Activated CD4-positive, alpha-beta T cell treated with anti-CD3 and anti-CD28 coated beads, Interleukin-2, amount 50 U/mL, for 4 hours (primary cell): ENCODE data around the gene NDUFB5.

Experiments
- DNase-seq, 2 experiments: peaks; one replicate each; pipeline ENCODE4 v3.0.0-alpha.2; 2020

NDUFB5 gene

DNA sequence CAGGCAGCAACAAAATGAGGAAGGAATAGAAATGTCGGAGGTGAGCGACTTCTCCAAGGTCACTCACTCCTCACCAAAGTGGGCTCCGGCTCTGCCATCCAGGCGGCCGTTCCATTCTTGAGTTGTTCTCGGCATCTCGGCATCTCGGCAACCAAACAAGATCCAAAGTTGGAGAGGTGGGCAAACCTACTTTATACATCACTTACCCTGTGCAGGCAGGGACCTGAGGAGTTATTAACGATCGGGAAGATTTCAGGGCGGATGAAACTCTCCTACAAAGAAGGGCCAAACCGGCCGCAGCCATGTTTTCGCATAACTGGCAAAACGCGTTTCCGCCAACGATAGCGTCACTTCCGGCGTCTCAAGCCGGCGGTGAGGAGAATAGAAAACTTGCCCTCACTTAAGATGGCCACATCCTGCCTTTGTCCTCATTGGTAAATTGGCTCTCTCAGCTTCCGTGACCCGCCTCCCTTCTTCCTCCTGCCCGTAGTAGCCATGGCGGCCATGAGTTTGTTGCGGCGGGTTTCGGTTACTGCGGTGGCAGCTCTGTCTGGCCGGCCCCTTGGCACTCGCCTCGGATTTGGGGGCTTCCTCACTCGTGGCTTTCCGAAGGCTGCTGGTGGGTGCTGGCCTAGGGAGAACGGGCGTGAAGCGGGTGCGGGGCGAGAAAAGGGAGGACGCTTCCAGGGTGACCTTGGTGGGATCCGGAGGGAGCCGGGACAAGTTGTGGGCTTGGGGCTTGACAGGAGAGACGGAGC lies at the start of gene NDUFB5, which contains the start of gene MRPL47:
NDUFB5 (plus strand) TSS at position 474 of the 758 bp plus-strand sequence; CDS start at position 496, 22 bp downstream.
MRPL47 (minus strand) TSS at position 318 of the 758 bp plus-strand sequence; CDS start at position 304, 14 bp downstream.
- DNase-seq, result peak; percentile 89 to 91

DNA sequence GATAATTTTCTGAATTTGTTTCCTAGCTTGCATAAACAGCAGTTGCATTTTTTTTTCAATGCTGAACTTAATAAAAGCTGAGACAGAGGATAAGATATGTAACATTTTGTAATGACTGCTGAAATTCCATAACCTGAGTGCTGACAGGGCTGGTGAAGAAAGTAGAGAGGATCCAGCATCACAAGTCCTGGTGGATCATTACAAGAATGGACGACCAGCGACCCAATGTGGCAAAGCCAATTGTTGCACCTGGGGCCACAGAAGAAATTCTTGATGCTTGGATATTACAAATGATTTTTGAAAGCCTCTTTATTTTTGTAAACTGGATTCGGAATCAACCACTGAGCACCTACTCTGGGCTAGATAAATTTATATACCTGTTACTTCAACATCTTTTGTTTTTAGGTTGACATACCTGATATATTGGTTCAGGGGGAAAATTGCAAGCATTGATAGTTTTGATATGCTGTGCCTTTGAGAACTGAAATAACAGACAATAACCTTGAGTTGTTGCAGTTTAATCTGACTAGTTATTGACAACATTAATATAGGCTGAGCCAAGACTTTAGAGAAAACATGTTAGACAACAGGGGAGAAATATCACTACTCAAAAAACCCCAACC lies 45.7 kb upstream of the NDUFB5 start:
- DNase-seq, result peak; percentile 17 to 32

DNA sequence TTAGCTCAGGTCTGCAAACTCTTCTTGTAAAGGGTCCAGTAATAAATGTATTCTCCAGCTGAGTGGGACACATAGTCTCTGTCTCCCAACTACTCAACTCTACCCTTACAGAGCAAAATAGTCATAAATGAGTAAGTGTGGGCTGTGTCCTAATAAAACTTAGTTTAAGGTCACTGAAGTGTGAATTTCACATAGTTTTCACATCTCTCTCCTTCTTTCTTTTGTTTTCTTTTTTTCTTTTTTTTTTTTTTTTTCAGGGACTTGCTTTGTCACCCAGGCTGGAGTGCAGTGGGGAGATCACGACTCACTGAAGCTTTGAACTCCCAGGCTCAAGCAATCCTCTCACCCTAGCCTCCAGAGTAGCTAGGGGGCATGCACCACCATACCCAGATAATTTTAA lies 43.8 kb upstream of the NDUFB5 start:
- DNase-seq, result no peak

DNA sequence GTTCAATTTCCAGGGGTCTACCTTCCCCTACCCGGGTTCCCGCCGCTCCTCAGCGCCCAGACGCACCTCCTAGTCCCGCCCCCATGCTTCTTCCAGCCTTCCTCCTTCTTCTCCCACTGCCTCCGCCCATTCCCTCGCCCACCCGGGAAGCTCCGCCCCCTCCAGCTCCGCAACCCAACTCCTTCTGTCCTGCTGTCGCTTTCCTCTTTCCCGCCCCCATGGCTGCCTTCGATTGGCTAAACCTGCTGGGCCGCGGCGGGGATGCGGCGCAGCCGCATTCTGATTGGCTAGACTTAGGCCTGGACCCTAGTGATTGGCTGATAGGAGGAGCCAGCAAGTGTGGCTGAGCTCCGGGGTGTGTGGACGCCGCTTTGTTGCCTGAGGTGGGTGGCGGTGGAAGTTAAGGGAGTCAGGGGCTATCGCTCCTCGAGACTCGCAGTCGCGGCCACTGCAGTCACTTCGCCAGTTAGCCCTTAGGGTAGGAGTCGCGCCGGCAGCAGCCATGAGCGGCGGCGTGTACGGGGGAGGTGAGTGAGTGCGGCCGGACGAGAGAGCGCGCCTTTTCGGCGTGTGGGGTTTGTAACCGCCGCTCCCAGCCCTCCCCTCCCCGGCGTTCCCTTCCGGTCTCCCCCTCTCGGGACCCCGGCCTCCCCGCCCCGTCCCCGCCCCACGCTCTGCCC lies 41.9 kb upstream of the NDUFB5 start, which contains the start of gene ACTL6A:
ACTL6A (plus strand) TSS at position 336 of the 680 bp plus-strand sequence; CDS start at position 503, 167 bp downstream.
- peak; percentile 99 for DNase-seq

DNA sequence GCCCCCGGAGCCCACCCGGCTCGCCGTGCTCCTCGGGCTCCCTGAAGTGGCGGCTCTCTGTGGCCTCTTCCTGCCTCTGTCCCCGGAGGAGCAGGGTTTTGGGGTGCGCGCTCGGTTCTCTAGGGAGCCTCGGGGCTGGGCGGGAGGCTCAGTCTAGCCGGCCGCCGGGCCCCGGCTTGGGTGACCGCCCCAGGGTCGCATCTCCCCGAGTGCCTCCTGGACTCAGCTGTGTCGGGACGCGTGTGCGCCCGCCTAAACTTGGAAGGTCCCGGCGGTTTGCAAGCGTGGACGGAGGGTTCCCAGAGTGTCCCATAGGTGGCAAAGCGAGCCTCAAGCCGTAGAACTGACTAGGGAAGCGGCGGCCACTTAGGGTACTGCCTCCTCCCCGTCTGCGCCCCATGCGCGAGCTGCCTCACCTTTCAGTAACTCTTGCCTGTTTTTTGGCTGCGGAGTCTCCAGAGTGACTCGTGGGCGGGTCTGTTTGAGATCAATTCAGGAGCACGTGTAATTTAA lies 41.3 kb upstream of the NDUFB5 start:
- DNase-seq, result peak; percentile 56 to 61

DNA sequence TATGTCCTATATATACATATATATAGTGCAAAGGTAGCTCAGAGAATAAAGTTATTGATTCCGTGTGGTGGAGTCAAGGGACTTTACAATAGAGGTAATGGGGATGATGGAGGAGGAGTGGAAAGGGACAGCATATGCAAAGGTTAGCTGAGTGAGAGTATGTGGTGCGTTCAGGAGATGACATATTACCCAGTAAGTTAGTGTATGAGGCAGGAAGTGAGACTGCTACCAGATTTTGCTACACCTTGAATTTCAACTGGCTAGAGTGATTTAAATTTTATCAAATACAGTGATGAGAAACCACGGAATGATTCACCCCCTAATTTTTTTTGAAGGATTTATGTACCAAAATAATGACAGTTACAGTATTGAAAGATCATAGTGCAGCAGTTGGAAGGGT lies 39.1 kb upstream of the NDUFB5 start:
- DNase-seq, result no peak

DNA sequence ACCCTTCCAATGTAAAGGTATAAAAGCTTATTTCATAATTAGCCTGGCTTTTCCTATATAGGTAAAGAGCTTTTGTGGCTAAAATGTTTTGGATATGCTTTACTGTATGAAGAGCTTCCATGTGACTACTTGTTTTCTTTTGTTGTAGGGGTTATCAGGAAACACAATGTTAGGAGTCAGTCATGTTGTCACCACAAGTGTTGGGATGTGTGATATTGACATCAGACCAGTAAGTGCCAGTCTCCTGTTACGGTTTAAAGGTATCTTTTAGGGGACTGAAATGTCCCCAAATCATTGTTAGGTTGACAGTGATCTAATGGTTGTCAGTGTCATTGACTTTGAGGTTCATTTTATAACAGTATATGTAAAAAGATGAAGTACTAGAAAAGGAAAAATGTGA lies 23.6 kb upstream of the NDUFB5 start:
- no peak for DNase-seq

DNA sequence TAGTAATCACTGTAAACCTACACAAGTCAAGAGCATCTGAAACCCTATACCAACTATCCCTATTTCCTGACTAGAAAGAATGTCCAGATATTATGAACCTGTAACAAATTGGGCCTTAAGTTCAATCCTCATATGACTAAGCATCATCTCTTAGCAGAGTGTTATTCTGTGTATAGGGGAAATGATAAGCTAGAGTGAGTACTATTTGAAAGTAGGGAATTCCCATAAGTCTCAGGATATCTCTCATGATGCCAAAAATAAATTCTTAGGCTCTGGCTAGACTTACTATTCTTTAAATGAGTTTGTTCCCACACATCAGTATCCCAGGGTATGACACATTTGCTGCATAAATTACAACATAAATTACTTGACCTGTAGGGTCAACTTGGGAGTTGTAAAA lies 15.5 kb upstream of the NDUFB5 start:
- no peak for DNase-seq

DNA sequence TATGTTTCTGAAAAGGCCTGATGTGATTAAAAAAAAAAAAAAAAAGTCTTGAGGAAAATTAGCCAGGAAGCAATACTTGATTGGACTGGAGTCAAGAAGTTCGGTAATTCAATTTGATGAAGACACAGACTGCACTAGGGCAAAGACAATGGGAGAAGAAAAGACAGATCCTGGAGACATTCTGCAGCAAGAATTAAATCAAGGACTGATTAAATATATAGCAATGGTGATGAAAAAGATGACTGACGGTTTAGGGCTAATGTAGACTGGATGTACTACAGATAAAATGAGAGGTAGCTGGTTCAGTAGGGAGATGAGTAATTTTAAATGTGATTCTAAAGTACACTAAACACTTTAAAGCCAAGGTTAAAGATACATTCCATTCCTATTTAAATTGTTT lies 13.9 kb upstream of the NDUFB5 start:
- no peak for DNase-seq

DNA sequence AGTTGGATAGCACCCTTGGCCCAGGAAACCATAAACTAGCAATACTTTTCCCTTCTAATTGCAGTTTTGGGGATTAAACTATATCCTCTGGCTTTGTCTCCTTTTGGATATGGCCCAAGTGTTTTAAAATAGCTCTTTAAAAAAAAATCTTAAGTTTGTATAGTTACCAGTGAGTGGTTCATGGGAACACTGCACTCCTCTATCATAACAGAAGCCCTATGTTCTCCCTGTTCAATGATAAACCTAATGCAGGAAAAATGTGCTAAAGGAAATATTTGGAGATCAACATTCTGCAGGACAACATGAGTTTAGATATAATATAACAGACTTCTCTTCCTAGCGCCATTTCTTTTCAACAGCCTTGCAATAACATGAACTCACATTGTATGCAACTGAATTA lies 13.3 kb upstream of the NDUFB5 start:
- DNase-seq, result no peak

DNA sequence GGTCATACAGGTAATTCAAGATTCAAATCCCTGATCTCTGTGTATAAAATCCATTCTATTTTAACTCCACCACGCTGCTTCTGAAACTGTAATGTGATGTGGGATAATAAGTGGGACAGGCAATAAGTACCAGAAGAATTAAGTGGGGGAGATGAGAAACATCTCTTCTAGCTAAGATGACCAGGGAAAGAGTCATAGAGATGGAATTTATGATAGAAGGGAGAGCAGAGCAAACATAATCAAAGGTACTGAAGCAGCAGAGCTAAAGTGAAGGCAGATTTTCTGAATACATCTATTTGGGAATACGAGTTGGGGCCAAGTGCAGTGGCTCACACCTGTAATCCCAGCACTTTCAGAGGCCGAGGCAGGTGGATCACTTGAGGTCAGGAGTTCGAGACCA lies 5.1 kb upstream of the NDUFB5 start:
- DNase-seq, result no peak

DNA sequence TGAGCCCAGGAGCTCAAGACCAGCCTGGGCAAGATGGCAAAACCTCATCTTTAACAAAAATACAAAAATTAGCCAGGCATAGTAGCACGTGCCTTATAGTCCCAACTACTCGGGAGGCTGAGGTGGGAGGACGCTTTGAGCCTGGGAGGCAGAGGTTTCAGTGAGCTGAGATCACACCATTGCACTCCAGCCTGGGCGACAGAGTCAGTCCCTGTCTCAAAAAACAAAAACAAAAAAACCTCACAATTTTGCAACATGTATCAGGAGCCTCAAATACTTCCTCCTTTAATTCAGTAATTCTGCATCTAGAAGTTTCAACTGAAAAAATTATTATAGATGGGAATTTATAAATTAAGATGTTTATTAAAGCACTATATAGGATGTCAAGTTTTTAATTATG lies 1.3 kb upstream of the NDUFB5 start:
- no peak for DNase-seq

DNA sequence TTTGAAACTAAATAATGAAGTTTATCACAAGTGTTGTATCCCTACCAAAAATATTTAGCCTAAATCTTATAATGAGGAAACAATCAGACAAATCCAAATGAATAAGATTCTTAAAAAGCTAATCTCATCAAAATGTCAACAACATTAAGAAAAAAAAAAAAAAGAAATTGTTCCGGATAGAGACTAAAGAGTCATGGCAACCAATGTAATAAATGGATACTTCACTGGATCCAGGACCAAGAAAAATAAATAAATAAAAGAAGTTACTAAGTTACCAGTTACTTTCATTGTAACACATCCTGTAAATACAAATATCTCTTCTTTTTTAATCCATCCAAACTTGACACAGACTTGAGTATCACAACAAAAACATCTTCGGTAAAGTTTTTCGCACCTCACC lies 763 bp upstream of the NDUFB5 start:
- no peak for DNase-seq

DNA sequence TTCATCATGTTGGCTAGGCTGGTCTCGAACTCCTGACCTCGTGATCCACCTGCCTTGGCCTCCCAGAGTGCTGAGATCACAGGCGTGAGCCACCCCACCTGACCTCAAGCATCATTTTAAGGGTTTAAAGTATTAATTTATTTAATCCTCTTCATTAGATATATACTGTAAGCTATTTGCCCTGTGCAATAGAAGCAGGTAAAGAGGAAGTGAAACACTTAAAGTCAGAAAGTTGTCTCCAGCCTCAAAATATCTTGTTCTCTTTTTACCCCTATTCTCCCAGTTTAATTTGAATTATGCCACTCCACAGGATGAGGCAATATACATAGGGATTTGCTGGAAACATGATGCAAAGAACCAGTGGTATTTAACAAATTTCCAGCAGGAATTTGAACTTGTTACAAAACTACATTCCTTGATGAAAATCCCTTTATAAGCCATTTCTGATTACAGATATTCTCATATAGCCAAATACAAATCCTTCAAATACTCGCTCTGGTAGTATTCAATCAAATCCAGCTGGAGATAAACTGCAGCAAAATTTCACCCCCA lies 2.0 kb downstream of the NDUFB5 start:
- no peak for DNase-seq

DNA sequence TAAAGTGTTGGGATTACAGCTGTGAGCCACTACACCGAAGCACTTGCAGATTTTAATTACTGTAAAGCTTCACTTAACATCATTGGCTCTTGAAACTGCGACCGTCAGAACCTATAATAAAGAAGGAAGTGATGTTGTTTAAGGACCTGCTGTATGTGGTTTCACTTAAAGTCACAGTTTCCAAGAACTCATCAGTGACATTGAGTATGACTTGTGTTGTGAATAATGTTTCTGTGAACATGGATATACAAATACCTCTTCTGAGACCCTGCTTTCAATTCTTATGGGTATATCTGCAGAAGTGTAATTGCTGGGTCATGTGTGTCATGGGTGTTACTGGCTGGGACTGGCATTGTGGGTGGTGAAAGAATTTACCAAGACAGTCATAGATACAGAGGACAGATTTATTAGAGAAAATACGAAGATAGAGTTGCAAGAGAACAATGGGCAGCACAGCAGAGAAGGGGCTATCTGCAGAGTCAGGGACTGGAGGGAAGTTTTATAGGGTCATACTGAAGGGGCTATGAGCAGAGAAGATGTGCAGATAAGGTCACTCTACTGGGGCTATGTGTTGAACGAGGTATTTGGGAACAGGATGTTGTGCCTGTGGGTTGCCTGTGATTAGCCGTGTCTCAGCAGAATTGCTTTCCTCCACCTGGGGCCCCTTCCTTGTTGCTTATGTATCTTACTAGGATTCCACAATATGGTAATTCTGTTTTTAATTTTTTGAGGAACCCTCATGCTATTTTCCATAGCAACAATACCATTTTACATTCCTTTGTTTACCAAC lies 4.5 kb downstream of the NDUFB5 start:
- DNase-seq, result no peak

DNA sequence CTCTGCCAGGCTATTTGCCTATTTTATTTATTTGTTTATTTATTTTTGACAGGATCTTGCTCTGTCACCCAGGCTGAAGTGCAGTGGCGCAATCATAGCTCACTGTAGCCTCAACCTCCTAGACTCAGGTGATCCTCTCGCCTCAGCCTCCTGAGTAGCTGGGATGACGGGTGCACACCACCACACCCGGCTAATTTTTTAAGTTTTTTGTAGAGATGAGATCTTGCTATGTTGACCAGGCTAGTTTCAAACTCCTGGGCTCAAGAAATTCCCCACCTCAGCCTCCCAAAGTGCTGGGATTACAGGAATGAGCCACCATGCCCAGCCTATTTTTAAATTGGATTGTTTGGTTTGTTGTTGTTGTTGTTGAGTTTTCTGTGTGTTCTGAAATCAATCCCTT lies 5.5 kb downstream of the NDUFB5 start:
- no peak for DNase-seq

DNA sequence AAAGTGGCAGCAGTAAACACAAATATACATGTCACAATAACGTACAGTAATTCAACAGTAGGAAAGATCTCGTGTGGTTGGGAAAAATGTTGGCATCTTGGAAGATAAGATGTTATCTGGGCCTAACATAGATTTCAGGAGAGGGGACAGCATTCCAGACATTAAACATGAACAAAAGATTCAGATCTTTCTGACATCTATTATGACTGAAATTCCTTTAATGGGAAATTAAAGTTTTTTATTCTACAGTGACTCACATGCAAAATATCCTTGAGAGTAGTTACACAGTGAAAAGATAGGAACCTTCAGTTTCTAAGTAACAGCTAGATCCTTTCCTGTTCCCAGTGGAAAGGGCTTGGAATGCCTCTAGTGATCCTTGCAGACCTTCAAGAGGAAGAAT lies 9.2 kb downstream of the NDUFB5 start:
- DNase-seq, result no peak

DNA sequence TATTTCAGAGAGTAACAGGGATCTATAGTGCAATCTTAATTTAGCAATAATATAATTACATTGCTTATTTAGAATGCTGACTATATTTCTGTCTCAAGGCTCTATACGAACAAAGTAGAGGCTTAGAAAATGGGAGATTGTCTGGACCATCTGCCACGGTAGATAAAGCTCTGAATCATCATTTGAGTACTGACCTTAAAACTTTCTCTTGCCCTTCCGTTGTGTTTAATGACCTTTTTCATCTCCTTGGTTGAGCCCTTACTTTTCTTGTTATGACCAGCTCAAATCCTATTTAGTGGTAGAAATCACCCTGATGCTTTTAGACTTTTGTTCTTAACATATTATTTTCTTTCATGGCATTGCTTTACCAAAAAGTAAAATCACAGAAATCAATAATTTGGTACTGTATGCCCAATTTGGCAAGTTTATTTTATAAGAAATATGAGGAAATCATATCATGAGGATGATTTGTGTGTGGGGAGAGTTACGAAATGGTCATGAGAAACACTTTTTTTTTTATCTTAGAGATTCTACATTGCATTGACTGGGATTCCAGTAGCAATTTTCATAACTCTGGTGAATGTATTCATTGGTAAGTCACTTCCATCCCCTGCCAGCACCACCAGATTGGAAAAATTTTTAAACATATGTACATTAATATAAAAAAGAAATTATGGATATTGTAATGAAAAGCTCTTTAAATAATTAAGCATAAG lies 11.0 kb downstream of the NDUFB5 start:
- no peak for DNase-seq

DNA sequence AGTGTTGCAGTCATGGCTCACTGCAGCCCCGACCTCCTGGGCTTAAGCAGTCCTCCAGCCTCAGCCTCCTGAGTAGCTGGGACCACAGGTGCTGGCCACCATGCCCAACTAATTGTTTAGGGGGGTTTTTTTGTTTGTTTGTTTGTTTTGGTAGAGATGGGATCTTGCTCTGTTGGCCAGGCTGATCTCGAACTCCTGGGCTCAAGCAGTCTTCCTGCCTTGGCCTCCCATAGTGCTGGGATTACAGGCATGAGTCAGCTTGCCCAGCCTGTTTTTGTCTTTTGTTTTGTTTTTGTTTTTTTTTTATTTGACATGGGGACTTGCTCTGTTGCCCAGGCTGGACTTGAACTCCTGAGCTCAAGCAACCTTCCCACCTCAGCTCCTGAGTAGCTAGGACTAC lies 17.4 kb downstream of the NDUFB5 start:
- DNase-seq, result no peak

DNA sequence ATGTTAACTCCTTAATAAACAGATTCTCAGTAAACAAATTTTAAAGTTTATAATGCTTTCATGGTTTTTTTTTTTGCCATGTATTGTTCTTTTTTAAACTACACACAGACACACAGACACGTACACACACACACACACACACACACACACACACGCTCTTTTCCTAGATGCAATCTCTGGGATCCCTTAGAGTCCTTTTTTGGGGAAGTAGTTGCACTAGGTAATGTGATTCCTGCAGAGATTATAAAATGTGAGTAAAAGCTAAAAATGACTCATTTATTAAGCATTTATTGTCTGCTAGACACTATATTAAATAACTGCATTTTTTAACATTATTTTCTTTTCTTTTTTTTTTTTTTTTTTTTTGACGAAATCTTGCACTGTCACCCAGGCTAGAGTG lies 19.9 kb downstream of the NDUFB5 start:
- no peak for DNase-seq

DNA sequence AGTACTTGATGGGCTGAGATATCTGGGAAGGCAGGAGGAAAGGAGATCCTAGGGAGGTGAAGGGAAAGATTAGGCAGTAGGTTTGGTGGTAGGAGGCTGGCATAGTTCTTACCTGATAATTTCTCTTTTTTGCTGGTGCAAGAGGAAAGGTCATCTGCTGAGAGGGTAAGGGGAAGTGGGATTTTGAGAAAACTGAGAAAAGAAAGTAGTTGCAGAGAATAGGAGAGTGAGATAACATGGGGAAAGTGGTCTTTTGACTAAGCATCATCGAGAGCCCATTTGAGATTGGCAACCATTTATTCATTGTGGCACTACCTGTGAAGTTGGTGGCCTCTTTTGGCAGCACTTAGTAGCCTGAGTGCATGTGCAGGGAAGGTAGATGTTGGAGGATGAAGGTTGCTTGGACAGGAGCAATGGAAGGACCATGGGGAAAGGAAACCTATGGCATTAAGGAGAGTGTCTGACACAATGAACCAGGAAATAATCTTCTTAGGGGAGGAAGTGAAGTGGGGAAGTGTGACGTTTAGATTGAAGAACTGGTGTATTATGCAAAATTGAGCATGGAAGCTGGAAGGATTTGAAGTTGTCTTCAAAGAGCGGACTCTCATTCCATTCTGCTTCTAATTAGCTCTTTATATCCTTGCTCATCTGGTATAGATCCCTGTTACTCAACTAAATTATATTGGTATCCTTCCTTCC lies 26.3 kb downstream of the NDUFB5 start:
- no peak for DNase-seq
